ENCODE measurements around the gene MAST4.

DNA sequence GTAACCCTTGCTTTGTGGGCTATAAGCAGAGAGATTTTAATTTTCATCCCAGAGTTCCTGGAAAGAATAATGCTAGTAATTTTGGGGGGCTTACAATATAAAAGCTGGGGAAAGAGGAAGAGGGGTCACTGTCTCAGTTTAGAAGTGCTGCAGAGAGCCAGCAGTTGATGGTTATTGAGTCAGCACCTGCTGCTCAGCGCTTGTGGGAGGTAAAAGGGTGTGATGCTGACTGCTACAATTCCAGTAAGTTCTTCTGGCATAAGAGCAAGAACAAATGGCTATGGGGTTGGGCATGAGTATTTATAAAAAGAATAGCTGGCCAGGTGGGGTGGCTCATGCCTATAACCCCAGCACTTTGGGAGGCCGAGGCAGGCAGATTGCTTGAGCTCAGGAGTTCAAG lies 88.5 kb downstream of the MAST4 start:
- no peak for TF ChIP-seq ZNF510 (tag by site-specific recombination; IDR thresholded peaks at IDR 0.05; ENCODE audit: insufficient replicate concordance)
- TF ChIP-seq, protein P1, sequence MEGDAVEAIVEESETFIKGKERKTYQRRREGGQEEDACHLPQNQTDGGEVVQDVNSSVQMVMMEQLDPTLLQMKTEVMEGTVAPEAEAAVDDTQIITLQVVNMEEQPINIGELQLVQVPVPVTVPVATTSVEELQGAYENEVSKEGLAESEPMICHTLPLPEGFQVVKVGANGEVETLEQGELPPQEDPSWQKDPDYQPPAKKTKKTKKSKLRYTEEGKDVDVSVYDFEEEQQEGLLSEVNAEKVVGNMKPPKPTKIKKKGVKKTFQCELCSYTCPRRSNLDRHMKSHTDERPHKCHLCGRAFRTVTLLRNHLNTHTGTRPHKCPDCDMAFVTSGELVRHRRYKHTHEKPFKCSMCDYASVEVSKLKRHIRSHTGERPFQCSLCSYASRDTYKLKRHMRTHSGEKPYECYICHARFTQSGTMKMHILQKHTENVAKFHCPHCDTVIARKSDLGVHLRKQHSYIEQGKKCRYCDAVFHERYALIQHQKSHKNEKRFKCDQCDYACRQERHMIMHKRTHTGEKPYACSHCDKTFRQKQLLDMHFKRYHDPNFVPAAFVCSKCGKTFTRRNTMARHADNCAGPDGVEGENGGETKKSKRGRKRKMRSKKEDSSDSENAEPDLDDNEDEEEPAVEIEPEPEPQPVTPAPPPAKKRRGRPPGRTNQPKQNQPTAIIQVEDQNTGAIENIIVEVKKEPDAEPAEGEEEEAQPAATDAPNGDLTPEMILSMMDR (tag by site-specific recombination; IDR thresholded peaks at IDR 0.05): no peak
- no peak for TF ChIP-seq ZNF677 (tag by site-specific recombination; IDR thresholded peaks at IDR 0.05)
- no peak for TF ChIP-seq REST (tag by site-specific recombination; IDR thresholded peaks at IDR 0.05)
- no peak for TF ChIP-seq MYNN (tag by site-specific recombination; IDR thresholded peaks at IDR 0.05; ENCODE audit: borderline replicate concordance)
- no peak for TF ChIP-seq ZNF48 (tag by site-specific recombination; IDR thresholded peaks at IDR 0.05)
- TF ChIP-seq ZNF274 (IDR thresholded peaks at IDR 0.05; ENCODE audit: low read length): no peak
- TF ChIP-seq ZNF274 (tag by site-specific recombination; IDR thresholded peaks at IDR 0.05; ENCODE audit: borderline replicate concordance): no peak
- TF ChIP-seq KLF10 (tag by site-specific recombination; IDR thresholded peaks at IDR 0.05): no peak
- TF ChIP-seq ZNF549 (tag by site-specific recombination; IDR thresholded peaks at IDR 0.05): no peak
- no peak for TF ChIP-seq KLF16 (tag by site-specific recombination; IDR thresholded peaks at IDR 0.05)
